GM12891 (cell line): Measurements from ENCODE around the gene UBTD2.
A peak's percentile ranks its signal among the peaks of the same experiment; 100 is the strongest.

Experiments
- PAX5 ChIP-seq: IDR thresholded peaks from 2 replicates; pipeline ENCODE4 v1.6.1; 2011; ENCODE audit warnings: low read length, moderate library complexity, mild to moderate bottlenecking; ENCODE audit not compliant: insufficient read depth, severe bottlenecking
- POLR2A ChIP-seq: IDR thresholded peaks from 2 replicates; pipeline ENCODE4 v1.6.1; 2011; ENCODE audit warnings: low read depth, low read length, control low read depth
- POLR2AphosphoS5 ChIP-seq: IDR thresholded peaks from 2 replicates; pipeline ENCODE4 v1.6.1; 2011; ENCODE audit warnings: low read depth, low read length, control low read depth
- SPI1 ChIP-seq: IDR thresholded peaks from 2 replicates; pipeline ENCODE4 v1.6.1; 2011; ENCODE audit warnings: low read depth, low read length, control low read depth
- TAF1 ChIP-seq: IDR thresholded peaks from 2 replicates; pipeline ENCODE4 v1.6.1; 2011; ENCODE audit warnings: low read depth, low read length, control low read depth

DNA sequence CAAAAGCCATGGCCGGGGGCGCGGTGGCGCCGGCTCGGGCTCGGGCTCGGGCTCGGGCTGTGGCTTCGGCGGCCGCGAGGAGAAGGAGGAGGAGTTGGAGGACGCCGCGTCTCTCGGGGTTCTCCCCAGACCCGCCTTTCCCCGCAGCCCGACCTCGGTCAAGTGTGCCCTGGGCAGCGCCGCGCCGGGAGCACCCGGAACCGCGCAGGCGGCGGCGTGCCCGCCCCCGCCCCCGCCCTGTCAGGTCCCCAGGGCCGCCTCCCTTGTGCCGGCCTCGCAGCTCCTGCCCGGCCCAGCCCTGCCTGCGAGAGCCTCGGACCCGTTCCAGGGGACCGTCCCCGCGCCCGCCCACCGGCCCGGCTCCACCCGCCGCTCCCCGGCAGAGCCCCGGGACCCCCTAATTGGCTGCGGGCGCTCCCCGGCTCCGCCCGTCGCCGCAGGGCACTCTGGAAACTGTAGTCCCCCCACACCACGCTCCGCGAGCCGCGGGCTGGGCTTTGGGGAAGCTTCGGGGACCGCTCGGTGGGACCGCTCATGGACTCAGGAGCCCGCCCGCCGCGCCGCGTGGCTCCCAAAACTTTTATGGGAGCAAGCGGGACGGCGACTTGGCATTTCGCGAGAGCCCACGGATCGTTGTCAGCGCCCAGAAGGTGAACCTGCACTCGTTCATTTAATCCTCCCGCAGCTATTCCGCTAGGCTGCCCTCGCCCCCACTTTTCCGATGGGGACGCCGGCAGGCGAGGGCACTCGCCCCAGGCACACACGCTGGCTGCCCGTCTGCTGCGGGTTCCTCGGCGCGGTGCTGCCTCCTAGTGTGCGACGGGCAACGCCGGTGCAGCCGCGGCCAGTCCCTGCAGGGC, 95.3 kb downstream of the UBTD2 start, which contains the start of gene STK10:
- TF ChIP-seq POLR2A (no peak), POLR2AphosphoS5 (no peak), TAF1 (0 out of 2 replicates have a peak, but pooled peaks have one; percentile 7), SPI1 (no peak), PAX5 (no peak)
